Measurements from ENCODE around the gene MGA.

The MGA gene

DNA sequence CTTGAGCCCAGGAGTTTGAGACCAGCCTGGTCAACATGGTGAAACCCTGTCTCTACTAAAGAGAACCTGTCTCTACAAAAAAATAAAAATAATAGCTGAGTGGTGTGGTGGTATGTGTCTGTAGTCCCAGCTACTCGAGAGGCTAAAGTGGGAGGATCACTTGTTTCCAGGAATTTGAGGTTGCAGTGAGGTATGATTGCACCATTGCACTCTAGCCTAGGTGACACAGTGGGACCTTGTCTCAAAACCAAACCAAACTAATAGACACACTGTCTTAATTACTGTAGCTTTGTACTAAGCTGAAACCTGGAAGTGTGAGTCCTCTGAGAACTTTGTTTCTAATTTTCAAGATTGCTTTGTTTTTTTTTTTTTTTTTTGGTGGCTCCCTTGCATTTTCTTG lies 30.4 kb downstream of the MGA start:
- POLR2A ChIA-PET: no interaction called here
- DNase-seq (ENCODE audit: extremely low spot score): no peak
- CTCF ChIA-PET: interaction anchor here (1.5 kb wide), 2 partner anchors 83 to 120 kb away, joined by 3 to 7 read pairs; partner anchors contain the start of gene MAPKBP1
- TF ChIP-seq, protein P1, sequence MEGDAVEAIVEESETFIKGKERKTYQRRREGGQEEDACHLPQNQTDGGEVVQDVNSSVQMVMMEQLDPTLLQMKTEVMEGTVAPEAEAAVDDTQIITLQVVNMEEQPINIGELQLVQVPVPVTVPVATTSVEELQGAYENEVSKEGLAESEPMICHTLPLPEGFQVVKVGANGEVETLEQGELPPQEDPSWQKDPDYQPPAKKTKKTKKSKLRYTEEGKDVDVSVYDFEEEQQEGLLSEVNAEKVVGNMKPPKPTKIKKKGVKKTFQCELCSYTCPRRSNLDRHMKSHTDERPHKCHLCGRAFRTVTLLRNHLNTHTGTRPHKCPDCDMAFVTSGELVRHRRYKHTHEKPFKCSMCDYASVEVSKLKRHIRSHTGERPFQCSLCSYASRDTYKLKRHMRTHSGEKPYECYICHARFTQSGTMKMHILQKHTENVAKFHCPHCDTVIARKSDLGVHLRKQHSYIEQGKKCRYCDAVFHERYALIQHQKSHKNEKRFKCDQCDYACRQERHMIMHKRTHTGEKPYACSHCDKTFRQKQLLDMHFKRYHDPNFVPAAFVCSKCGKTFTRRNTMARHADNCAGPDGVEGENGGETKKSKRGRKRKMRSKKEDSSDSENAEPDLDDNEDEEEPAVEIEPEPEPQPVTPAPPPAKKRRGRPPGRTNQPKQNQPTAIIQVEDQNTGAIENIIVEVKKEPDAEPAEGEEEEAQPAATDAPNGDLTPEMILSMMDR (IDR thresholded peaks at IDR 0.05; ENCODE audit: control extremely low read depth, extremely low read depth, low read depth, missing control alignments): no peak

DNA sequence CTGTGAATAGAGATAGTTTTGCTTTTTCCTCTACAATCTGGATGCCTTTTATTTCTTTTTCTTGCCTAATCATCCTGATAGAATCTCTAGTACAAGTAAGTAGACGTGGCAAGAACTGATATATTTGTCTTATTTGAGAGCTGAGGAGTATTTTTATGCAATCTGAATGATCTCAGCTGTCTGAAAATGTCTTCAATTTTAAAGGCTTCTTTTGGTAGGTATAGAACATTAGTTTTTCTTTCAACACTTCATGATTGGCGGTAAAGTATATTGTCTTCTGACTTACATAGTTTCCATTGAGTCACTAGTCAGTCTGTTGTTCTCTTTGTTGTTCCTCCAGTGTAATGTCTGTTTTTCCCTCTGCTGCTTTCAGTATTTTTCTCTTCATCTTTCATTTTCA lies 31.3 kb downstream of the MGA start:
- TF ChIP-seq, protein P1 (IDR thresholded peaks at IDR 0.05; ENCODE audit: control extremely low read depth, extremely low read depth, low read depth, missing control alignments): no peak
- ChIA-PET CTCF (interaction anchor here (1.0 kb wide), 1 partner anchor 15 kb away, joined by 4 read pairs; no protein-coding TSS in a partner anchor), POLR2A (no interaction called here)
- peak; percentile 18 for DNase-seq (ENCODE audit: extremely low spot score)

DNA sequence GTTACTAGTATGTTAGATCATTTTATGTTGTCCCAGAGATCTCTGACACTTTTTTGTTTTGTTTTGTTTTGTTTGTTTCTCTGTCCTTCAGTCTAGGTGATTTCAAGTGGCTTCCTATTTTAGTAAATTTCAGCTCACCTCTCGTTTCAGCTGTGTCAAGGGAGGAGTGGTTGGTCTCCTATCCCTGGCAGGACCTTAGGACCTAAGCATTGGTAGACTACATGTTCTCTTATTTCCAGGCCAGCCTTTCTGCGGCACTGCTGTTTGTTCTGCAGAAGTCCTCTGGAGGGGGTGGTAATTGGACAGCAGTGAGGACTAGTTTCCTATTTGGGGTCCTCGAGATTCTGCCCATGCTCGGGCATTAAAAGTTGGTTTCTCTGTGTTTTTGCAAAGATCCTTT lies 31.8 kb downstream of the MGA start:
- ChIA-PET POLR2A (no interaction called here), CTCF (interaction anchor here (1.0 kb wide), 2 partner anchors 8 to 14 kb away, joined by 4 read pairs; no protein-coding TSS in a partner anchor)
- TF ChIP-seq, protein P1 (IDR thresholded peaks at IDR 0.05; ENCODE audit: control extremely low read depth, extremely low read depth, low read depth, missing control alignments): no peak
- no peak for DNase-seq (ENCODE audit: extremely low spot score)

DNA sequence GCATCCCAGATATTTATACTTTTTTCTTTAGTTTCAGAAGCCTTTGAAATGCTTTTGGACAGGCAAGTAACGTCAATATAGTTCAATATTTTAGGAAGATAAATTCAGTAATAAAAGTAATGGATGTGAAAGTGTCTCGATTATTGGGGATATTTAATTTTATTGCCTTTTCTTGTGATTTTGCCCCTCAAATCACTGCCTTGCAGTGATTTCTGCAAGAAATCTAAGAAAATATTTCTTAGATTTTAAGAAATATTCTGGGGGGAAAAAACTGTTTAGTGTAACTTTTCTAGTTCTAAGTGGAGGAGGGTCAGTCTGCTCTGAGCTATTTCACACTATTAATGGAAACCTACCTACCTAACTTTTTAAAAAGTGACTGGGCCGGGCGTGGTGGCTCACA lies 33.6 kb downstream of the MGA start:
- TF ChIP-seq, protein P1 (IDR thresholded peaks at IDR 0.05; ENCODE audit: control extremely low read depth, extremely low read depth, low read depth, missing control alignments): no peak

DNA sequence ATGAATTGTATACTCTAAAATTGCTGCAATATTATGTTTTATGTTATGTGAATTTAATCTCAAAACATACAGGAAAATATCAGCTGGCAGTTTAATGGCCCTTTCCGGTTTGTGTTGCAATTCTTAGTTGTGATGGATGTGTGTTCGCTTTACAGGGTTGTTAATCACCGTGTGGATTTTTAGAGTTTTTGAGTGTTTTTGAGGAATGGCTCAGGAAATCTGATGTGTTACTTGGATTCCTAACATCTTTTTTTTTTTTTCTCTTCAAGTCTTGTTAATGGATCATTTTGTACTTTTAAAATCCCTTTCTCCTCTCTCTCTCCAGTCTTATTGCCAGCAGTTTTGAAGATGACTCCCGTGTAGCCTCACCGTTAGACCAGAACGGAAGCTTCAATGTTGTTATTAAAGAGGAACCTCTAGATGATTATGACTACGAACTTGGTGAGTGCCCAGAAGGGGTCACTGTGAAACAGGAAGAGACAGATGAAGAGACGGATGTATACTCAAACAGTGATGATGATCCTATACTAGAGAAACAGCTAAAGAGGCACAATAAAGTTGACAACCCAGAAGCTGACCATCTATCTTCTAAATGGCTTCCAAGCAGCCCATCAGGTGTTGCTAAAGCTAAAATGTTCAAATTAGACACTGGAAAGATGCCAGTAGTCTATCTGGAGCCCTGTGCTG lies 35.7 kb downstream of the MGA start:
- ChIA-PET CTCF (interaction anchor here (0.6 to 5.3 kb wide), 21 partner anchors 8 to 209 kb away, joined by 3 to 28 read pairs (median 4); no protein-coding TSS in a partner anchor), POLR2A (interaction anchor here (0.5 to 0.6 kb wide), 2 partner anchors 91 to 217 kb away, joined by 5 to 8 read pairs; no protein-coding TSS in a partner anchor)
- TF ChIP-seq, protein P1 (IDR thresholded peaks at IDR 0.05; ENCODE audit: control extremely low read depth, extremely low read depth, low read depth, missing control alignments): peak; percentile 43
- DNase-seq (ENCODE audit: extremely low spot score): peak; percentile 81

More for the DNA sequence above, 33.6 kb downstream of the MGA start:
- ChIA-PET CTCF (interaction anchor here (2.9 to 5.3 kb wide), 2 partner anchors 11 to 21 kb away, joined by 14 to 28 read pairs; no protein-coding TSS in a partner anchor), POLR2A (no interaction called here)
- no peak for DNase-seq (ENCODE audit: extremely low spot score)

DNA sequence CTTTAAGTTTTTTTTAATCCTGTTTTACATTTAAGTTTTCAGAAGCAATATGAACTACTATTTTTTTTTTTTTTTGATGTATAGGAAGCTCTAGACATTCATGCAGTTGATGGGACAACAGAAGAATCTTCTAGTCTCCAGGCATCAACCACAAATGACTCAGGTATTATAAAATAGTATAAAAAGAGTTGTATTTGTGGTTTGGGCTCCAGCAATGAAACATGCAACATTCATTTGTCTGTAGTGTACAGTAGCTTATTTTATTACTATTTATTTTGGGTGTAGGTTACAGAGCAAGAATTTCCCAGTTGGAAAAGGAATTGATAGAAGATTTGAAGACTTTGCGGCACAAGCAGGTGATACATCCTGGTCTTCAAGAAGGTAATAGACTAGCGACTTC lies 38.6 kb downstream of the MGA start:
- TF ChIP-seq, protein P1 (IDR thresholded peaks at IDR 0.05; ENCODE audit: control extremely low read depth, extremely low read depth, low read depth, missing control alignments): no peak
- CTCF ChIA-PET: interaction anchor here (0.9 to 5.3 kb wide), 3 partner anchors 8 to 75 kb away, joined by 4 to 28 read pairs (median 5); partner anchors contain the start of gene MAPKBP1
- POLR2A ChIA-PET: no interaction called here
- no peak for DNase-seq (ENCODE audit: extremely low spot score)
